HCT116 (cell line): Measurements from ENCODE around the gene ANXA2. TPM values are rescaled to one million over a fixed set of nuclear protein-coding genes. Genes with fewer than 3 reads are reported as not detected.

Experiments used
- ATAC-seq: fragments of 200-7000 bp; cut with Tn5 transposase; 2 replicates; pipeline ENCODE4 v1.9.1; 2020; ENCODE audit warnings: mild to moderate bottlenecking, moderate library complexity
- BruUV-seq: library from RNA; stranded (reverse); fragments of 400-500 nt; replicated peaks from 2 replicates; lab custom pipeline; 2021; lab: Mats Ljungman, UMichigan
- CTCF ChIA-PET: fragments of 300-600 bp; sonication (Branson Sonifier 250); formaldehyde crosslinking; loops from one replicate; lab custom pipeline; 2021; ENCODE audit warnings: antibody characterized with exemption; lab: Charles Lee
- POLR2A ChIA-PET: fragments of 300-600, 350-600 bp; sonication (Branson Sonifier 250); formaldehyde crosslinking; loops from one replicate; lab custom pipeline; 2021; ENCODE audit warnings: antibody characterized with exemption; lab: Charles Lee
- RAD21 ChIA-PET, 2 experiments: fragments of 300-600 bp; sonication (Branson Sonifier 250); formaldehyde crosslinking; loops; one replicate each; lab custom pipeline; 2023; ENCODE audit warnings: low total read pairs in 2 of 2; ENCODE audit not compliant: uncharacterized antibody in 2 of 2, unreplicated experiment in 2 of 2, low non-redundant PET in 1 of 2; lab: Charles Lee
- DNase-seq: peaks from one replicate; pipeline ENCODE4 v3.0.0-alpha.2; 2010; ENCODE audit warnings: low read depth, low spot score
- H2AFZ ChIP-seq: fragments of 200-600 bp; shearing (Covaris generic), sonication (generic); 2 replicates; pipeline ENCODE4 v1.6.1; 2017; ENCODE audit warnings: low read depth, mixed run types, mixed read lengths, antibody characterized with exemption, low read length; ENCODE audit not compliant: poor library complexity, severe bottlenecking
- H3K27ac ChIP-seq: 2 replicates; pipeline ENCODE4 v1.5.1; 2012; ENCODE audit warnings: low read depth, low read length
- H3K27me3 ChIP-seq: fragments of 200-600 bp; sonication (generic); 2 replicates; pipeline ENCODE4 v1.6.1; 2016; ENCODE audit warnings: mixed run types, low read length, mixed read lengths; ENCODE audit not compliant: insufficient read depth
- H3K36me3 ChIP-seq, 2 experiments: fragments of 200-500 bp in 1 of 2; fragments of 200-600 bp in 1 of 2; sonication (Bioruptor generic) in 1 of 2; sonication (generic) in 1 of 2; 2 replicates each; pipeline versions ENCODE4 v1.5.1 to v1.6.1; 2014 to 2016; ENCODE audit warnings: low read length in 2 of 2, inconsistent platforms in 1 of 2, mixed read lengths in 1 of 2, mixed run types in 1 of 2; ENCODE audit not compliant: insufficient read depth in 2 of 2, control insufficient read depth in 1 of 2
- H3K4me1 ChIP-seq, 2 experiments: fragments of 200-600 bp in 1 of 2; sonication (generic) in 1 of 2; 2 replicates each; pipeline versions ENCODE4 v1.5.1 to v1.6.1; 2012 to 2017; ENCODE audit warnings: low read length in 2 of 2, inconsistent platforms in 1 of 2, mild to moderate bottlenecking in 1 of 2, mixed read lengths in 1 of 2, mixed run types in 1 of 2, moderate library complexity in 1 of 2; ENCODE audit not compliant: insufficient read depth in 2 of 2, control insufficient read depth in 1 of 2
- H3K4me2 ChIP-seq: fragments of 200-600 bp; sonication (generic); 2 replicates; pipeline ENCODE4 v1.6.1; 2017; ENCODE audit warnings: mixed run types, low read length, mixed read lengths
- H3K4me3 ChIP-seq, 2 experiments: fragments of 200-600 bp in 1 of 2; sonication (generic) in 1 of 2; replicated peaks in 1 of 2; 2 replicates each; pipeline ENCODE4 v1.5.1; 2011 to 2016; ENCODE audit warnings: low read length in 2 of 2, control low read depth in 1 of 2, low read depth in 1 of 2, mild to moderate bottlenecking in 1 of 2, mixed read lengths in 1 of 2, mixed run types in 1 of 2
- H3K79me2 ChIP-seq: fragments of 200-600 bp; sonication (generic); 2 replicates; pipeline ENCODE4 v1.6.1; 2017; ENCODE audit warnings: mild to moderate bottlenecking, mixed run types, low read length, moderate library complexity, mixed read lengths; ENCODE audit not compliant: insufficient read depth
- H3K9ac ChIP-seq: fragments of 200-600 bp; sonication (generic); 2 replicates; pipeline ENCODE4 v1.6.1; 2016; ENCODE audit warnings: low read length, mixed read lengths
- H3K9me2 ChIP-seq: fragments of 200-600 bp; sonication (generic), shearing (Covaris generic); 2 replicates; pipeline ENCODE4 v1.6.1; 2017; ENCODE audit warnings: mixed run types, mild to moderate bottlenecking, moderate library complexity; ENCODE audit not compliant: insufficient read depth
- H3K9me3 ChIP-seq, 2 experiments: fragments of 200-500 bp in 1 of 2; fragments of 200-600 bp in 1 of 2; sonication (Bioruptor generic) in 1 of 2; sonication (generic) in 1 of 2; 2 replicates each; pipeline ENCODE4 v1.6.1; 2014 to 2017; ENCODE audit warnings: low read length in 2 of 2, mixed read lengths in 2 of 2, inconsistent platforms in 1 of 2, low read depth in 1 of 2, mild to moderate bottlenecking in 1 of 2, mixed run types in 1 of 2, moderate library complexity in 1 of 2; ENCODE audit not compliant: control insufficient read depth in 1 of 2, insufficient read depth in 1 of 2
- H4K20me1 ChIP-seq: fragments of 200-600 bp; sonication (generic), shearing (Covaris generic); 2 replicates; pipeline ENCODE4 v1.6.1; 2017; ENCODE audit warnings: mixed run types, mild to moderate bottlenecking, moderate library complexity; ENCODE audit not compliant: insufficient read depth
- CBX3 ChIP-seq: IDR thresholded peaks from 2 replicates; pipeline ENCODE4 v1.6.1; 2012; ENCODE audit warnings: low read depth
- CTCF ChIP-seq, 3 experiments: fragments of 200-600 bp in 1 of 3; sonication (generic) in 1 of 3; IDR thresholded peaks in 2 of 3; conservative IDR thresholded peaks in 1 of 3; 2 replicates each; pipeline ENCODE4 v1.5.1; 2012 to 2017; ENCODE audit warnings: low read depth in 2 of 3, low read length in 2 of 3, antibody characterized with exemption in 1 of 3, borderline replicate concordance in 1 of 3, control low read depth in 1 of 3, mild to moderate bottlenecking in 1 of 3, mixed read lengths in 1 of 3, mixed run types in 1 of 3, moderate library complexity in 1 of 3; ENCODE audit not compliant: insufficient read depth in 1 of 3
- EGR1 ChIP-seq: IDR thresholded peaks from 2 replicates; pipeline ENCODE4 v1.6.1; 2012; ENCODE audit warnings: low read depth
- ELF1 ChIP-seq: IDR thresholded peaks from 2 replicates; pipeline ENCODE4 v1.6.1; 2012; ENCODE audit warnings: low read depth, borderline replicate concordance
- FOSL1 ChIP-seq: IDR thresholded peaks from 2 replicates; pipeline ENCODE4 v1.6.1; 2012; ENCODE audit warnings: low read depth
- MAX ChIP-seq: IDR thresholded peaks from 2 replicates; pipeline ENCODE4 v1.6.1; 2012
- POLR2A ChIP-seq: IDR thresholded peaks from 2 replicates; pipeline ENCODE4 v1.7.0; 2011; ENCODE audit warnings: borderline replicate concordance; ENCODE audit not compliant: insufficient read depth, insufficient read length; ENCODE audit errors: extremely low read depth
- POLR2AphosphoS5 ChIP-seq: IDR thresholded peaks from 2 replicates; pipeline ENCODE4 v1.6.1; 2011; ENCODE audit warnings: mild to moderate bottlenecking, low read depth, low read length, moderate library complexity
- REST ChIP-seq: IDR thresholded peaks from 2 replicates; pipeline ENCODE4 v1.6.1; 2012; ENCODE audit warnings: low read depth
- SIN3A ChIP-seq: IDR thresholded peaks from 2 replicates; pipeline ENCODE4 v1.6.1; 2012; ENCODE audit warnings: low read depth
- TCF7L2 ChIP-seq: IDR thresholded peaks from 2 replicates; pipeline ENCODE4 v1.7.0; 2011; ENCODE audit warnings: borderline replicate concordance, inconsistent platforms; ENCODE audit not compliant: insufficient read depth, insufficient read length; ENCODE audit errors: extremely low read depth
- ZFX ChIP-seq: fragments of 450-650 bp; IDR thresholded peaks from 2 replicates; pipeline ENCODE4 v1.6.1; 2017
- ZNF274 ChIP-seq: fragments of 200-500 bp; sonication (Bioruptor generic); IDR thresholded peaks from 2 replicates; pipeline ENCODE4 v1.6.1; 2014; ENCODE audit warnings: mild to moderate bottlenecking, low read depth, low read length, inconsistent platforms
- intact Hi-C: fragments of 100-400 bp; cut with micrococcal nuclease; formaldehyde crosslinking; loops from 2 replicates; pipeline ENCODE4 v1.10.0; 2022
- total RNA-seq: library from RNA; stranded (reverse); gene quantifications from one replicate; pipeline ENCODE4 v1.2.1, GENCODE V29; 2021; ENCODE audit not compliant: unreplicated experiment

The ANXA2 gene
- total RNA-seq, 1 experiment from 2014 or later = 1,298 TPM

GRCh38 chr15:60363903-60364611, 33.7 kb downstream of the ANXA2 start:
- Histone ChIP-seq H3K9me2 (no peaks in the 10 kb centered on the region; the same call in 1 of the 2 replicates), H3K79me2 (peaks cover 75% of the 10 kb centered on the region), H3K9me3 (no peaks in the 10 kb centered on the region), H3K36me3 (peaks cover 37 to 63% of the 10 kb centered on the region in 2 experiments), H3K4me3 (no peak overlapping the region), H3K27ac (peak overlapping the region; percentile 16), H3K9ac (peak overlapping the region; percentile 21; the same call in 1 of the 2 replicates), H3K4me1 (peaks cover 36 to 49% of the 10 kb centered on the region in 2 experiments), H4K20me1 (peaks cover 13% of the 10 kb centered on the region; the same call in 1 of the 2 replicates), H2AFZ (no peak overlapping the region), H3K27me3 (no peaks in the 10 kb centered on the region), H3K4me2 (peak overlapping the region; percentile 32; the same call in 1 of the 2 replicates)
- peak; percentile 15; the same call in 1 of the 2 replicates for ATAC-seq
- RAD21 ChIA-PET = no interaction called here
- BruUV-seq = no TSS peak
- TF ChIP-seq POLR2AphosphoS5 (no peak), TCF7L2 (no peak), EGR1 (no peak), ZFX (no peak), FOSL1 (no peak), ZNF274 (no peak), POLR2A (no peak), CTCF (IDR thresholded peaks at IDR 0.05 in 2 of 3, conservative IDR thresholded peaks at IDR 0.05 in 1 of 3; ENCODE audit: borderline replicate concordance in 1 of 3, insufficient read depth in 1 of 3, low read depth in 2 of 3, low read length in 2 of 3) (no peak), CBX3 (no peak), ELF1 (no peak), REST (no peak), MAX (no peak), SIN3A (no peak)
- intact Hi-C loops = no loop called here
- CTCF ChIA-PET = interaction anchor here (1.3 kb wide), 1 partner anchor 157 kb away, joined by 3 read pairs; no protein-coding TSS in a partner anchor
- DNase-seq = no peak
- POLR2A ChIA-PET = interaction anchor here (0.6 to 1.3 kb wide), 2 partner anchors 11 to 666 kb away, joined by 3 read pairs; no protein-coding TSS in a partner anchor
